B cell (primary cell): ENCODE results near the gene ADGRD1. TPM values are rescaled to one million over a fixed set of nuclear protein-coding genes. Genes with fewer than 3 reads are reported as not detected.

ENCODE experiments used
- ATAC-seq: fragments of 200-7000 bp; cut with Tn5 transposase; one replicate; pipeline ENCODE4 v1.10.0; 2021; ENCODE audit warnings: low read depth, mild to moderate bottlenecking, moderate number of reproducible peaks, moderate library complexity
- CTCF ChIA-PET: fragments of 350-600 bp; sonication (Branson Sonifier 250); formaldehyde crosslinking; loops from one replicate; lab custom pipeline; 2021; ENCODE audit warnings: antibody characterized with exemption, inconsistent platforms; lab: Charles Lee
- POLR2A ChIA-PET: fragments of 350-600 bp; sonication (Branson Sonifier 250); formaldehyde crosslinking; loops from one replicate; lab custom pipeline; 2021; ENCODE audit warnings: antibody characterized with exemption; lab: Charles Lee
- DNase-seq: peaks from one replicate; pipeline ENCODE4 v3.0.0; 2013
- H2AFZ ChIP-seq: 2 replicates; pipeline ENCODE4 v1.6.1; 2012; ENCODE audit warnings: mild to moderate bottlenecking, low read depth, low read length; ENCODE audit not compliant: insufficient read depth, poor library complexity, severe bottlenecking
- H3K27ac ChIP-seq, 2 donors: 1 replicate in 1 of 2; 2 replicates in 1 of 2; pipeline ENCODE4 v1.5.1; 2012 to 2013; ENCODE audit warnings: low read length in 2 of 2, mild to moderate bottlenecking in 2 of 2, moderate library complexity in 1 of 2
- H3K27me3 ChIP-seq, 4 experiments: fragments of 200-600 bp in 1 of 4; sonication (generic) in 1 of 4; replicated peaks in 1 of 4; 1 replicate in 2 of 4; 2 replicates in 2 of 4; pipeline versions ENCODE4 v1.6.1 to v1.7.0; 2013 to 2016; ENCODE audit warnings: low read length in 3 of 4, mild to moderate bottlenecking in 2 of 4, mixed read lengths in 1 of 4, moderate library complexity in 1 of 4; ENCODE audit not compliant: insufficient read depth in 4 of 4, control insufficient read depth in 3 of 4; ENCODE audit errors: control extremely low read depth in 1 of 4
- H3K36me3 ChIP-seq, 2 experiments: replicated peaks in 1 of 2; 1 replicate in 1 of 2; 2 replicates in 1 of 2; pipeline versions ENCODE4 v1.6.1 to v1.7.1; 2013; ENCODE audit warnings: low read length in 1 of 2; ENCODE audit not compliant: insufficient read depth in 2 of 2, control insufficient read depth in 1 of 2; ENCODE audit errors: control extremely low read depth in 1 of 2, extremely low read depth in 1 of 2
- H3K4me1 ChIP-seq, 2 donors: fragments of 200-600 bp in 1 of 2; sonication (generic) in 1 of 2; 1 replicate in 1 of 2; 2 replicates in 1 of 2; pipeline versions ENCODE4 v1.5.1 to v1.6.1; 2013 to 2017; ENCODE audit warnings: low read length in 2 of 2; ENCODE audit not compliant: control insufficient read depth in 2 of 2, insufficient read depth in 2 of 2
- H3K4me2 ChIP-seq: replicated peaks from 2 replicates; pipeline ENCODE3; 2012; ENCODE audit warnings: mild to moderate bottlenecking, low read depth, low read length; ENCODE audit not compliant: poor library complexity, severe bottlenecking
- H3K4me3 ChIP-seq, 5 experiments: fragments of 200-600 bp in 1 of 5; sonication (generic) in 1 of 5; 1 replicate in 3 of 5; 2 replicates in 2 of 5; pipeline versions ENCODE4 v1.5.1 to v1.7.0; 2011 to 2016; ENCODE audit warnings: low read length in 4 of 5, mild to moderate bottlenecking in 4 of 5, low read depth in 2 of 5, control low read depth in 1 of 5, moderate library complexity in 1 of 5; ENCODE audit not compliant: insufficient read depth in 1 of 5; ENCODE audit errors: control extremely low read depth in 1 of 5, extremely low read depth in 1 of 5
- H3K79me2 ChIP-seq: fragments of 200-600 bp; sonication (generic); one replicate; pipeline ENCODE4 v1.6.0; 2016; ENCODE audit warnings: low read length; ENCODE audit not compliant: control insufficient read depth, insufficient read depth
- H3K9ac ChIP-seq: fragments of 200-600 bp; sonication (generic); 2 replicates; pipeline ENCODE4 v1.6.1; 2017; ENCODE audit warnings: mild to moderate bottlenecking, low read length, moderate library complexity
- H3K9me3 ChIP-seq, 3 donors: one replicate each; pipeline versions ENCODE4 v1.6.1 to v1.7.1; 2013; ENCODE audit warnings: low read length in 2 of 3; ENCODE audit not compliant: control insufficient read depth in 2 of 3, insufficient read depth in 1 of 3; ENCODE audit errors: control extremely low read depth in 1 of 3
- H4K20me1 ChIP-seq: 2 replicates; pipeline ENCODE4 v1.6.0; 2012; ENCODE audit warnings: mild to moderate bottlenecking, low read length; ENCODE audit not compliant: insufficient read depth, control insufficient read depth, poor library complexity, severe bottlenecking
- H3K27ac Mint-ChIP-seq: one replicate; pipeline ENCODE4 v1.8.0; 2021; ENCODE audit warnings: mixed read lengths
- H3K27me3 Mint-ChIP-seq: one replicate; pipeline ENCODE4 v1.8.0; 2021; ENCODE audit warnings: mixed read lengths
- H3K4me1 Mint-ChIP-seq: one replicate; pipeline ENCODE4 v1.8.0; 2021; ENCODE audit warnings: mixed read lengths
- H3K4me3 Mint-ChIP-seq: one replicate; pipeline ENCODE4 v1.8.0; 2021; ENCODE audit warnings: mixed read lengths
- H3K9me3 Mint-ChIP-seq: one replicate; pipeline ENCODE4 v1.8.0; 2022; ENCODE audit warnings: mixed read lengths; ENCODE audit not compliant: insufficient read depth
- EZH2 ChIP-seq: IDR thresholded peaks from 2 replicates; pipeline ENCODE4 v1.6.1; 2012; ENCODE audit warnings: borderline replicate concordance, low read depth, mild to moderate bottlenecking, moderate library complexity, low read length; ENCODE audit not compliant: insufficient read depth, poor library complexity, severe bottlenecking
- WGBS: methylation state at CpG from one replicate; pipeline ENCODE4 v1.1.5; 2013; ENCODE audit warnings: missing lambda C conversion rate; ENCODE audit not compliant: insufficient coverage; 5-methylcytosine and 5-hydroxymethylcytosine counted together
- intact Hi-C: fragments of 100-400 bp; cut with micrococcal nuclease; formaldehyde crosslinking; loops from one replicate; pipeline ENCODE4 v1.10.0; 2022
- polyA plus RNA-seq: library from polyadenylated mRNA; depleted of rRNA; stranded (reverse); fragments of >200 nt; gene quantifications from 2 replicates; pipeline ENCODE4 v1.2.3, GENCODE V29; 2012
- total RNA-seq, 2 donors: library from RNA; stranded (reverse); fragments of 120-200 nt in 1 of 2; gene quantifications; 1 replicate in 1 of 2; 2 replicates in 1 of 2; pipeline versions ENCODE4 v1.2.3 to v1.2.4, GENCODE V29; 2013 to 2022
- TF ChIP-seq, protein P1 (sequence below): fragments of 200-600 bp; IDR thresholded peaks from one replicate; pipeline ENCODE4 v1.8.0; 2022; ENCODE audit warnings: antibody characterized with exemption, mild to moderate bottlenecking

ADGRD1 gene
- total and polyA plus RNA-seq, 2 donors (not counting 1 experiment from before 2014, with no cell fraction given), result 1.1 to 2.2 TPM

DNA sequence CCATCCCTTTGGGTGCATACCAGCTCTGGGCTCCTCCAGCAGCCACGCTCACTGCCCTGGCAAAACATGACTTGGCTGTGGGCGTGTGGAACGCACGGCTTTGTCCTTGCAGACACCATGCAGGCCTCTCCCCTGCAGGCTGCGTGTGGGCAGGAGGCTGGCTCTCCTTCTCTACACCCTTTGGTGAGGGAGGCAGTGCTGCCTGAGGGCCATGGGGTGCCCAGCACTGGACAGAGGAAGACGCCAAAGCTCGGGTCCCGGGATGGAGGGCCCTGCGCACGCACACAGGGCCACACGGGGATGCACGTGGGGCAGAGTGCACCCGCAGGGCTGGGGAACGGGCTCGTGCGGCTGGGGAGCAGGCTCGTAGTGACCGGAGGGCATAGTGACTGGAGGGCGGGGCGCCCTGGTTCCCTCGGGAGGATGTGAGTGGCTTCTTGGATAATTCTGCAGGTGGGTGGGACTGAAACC is 89.7 kb downstream of the ADGRD1 start:
- Histone ChIP-seq H3K79me2 (no peaks in the 10 kb centered on the region), H3K36me3 (no peaks in the 10 kb centered on the region), H3K4me1 (peaks cover 5 to 16% of the 10 kb centered on the region in 2 donors), H3K27me3 (peaks cover 0 to 9% (median 0%) of the 10 kb centered on the region in 4 experiments), H2AFZ (no peak overlapping the region), H4K20me1 (no peaks in the 10 kb centered on the region), H3K9me3 (peaks cover 0 to 7% (median 0%) of the 10 kb centered on the region in 3 donors), H3K4me2 (no peak overlapping the region), H3K27ac (no peak overlapping the region), H3K4me3 (no peak overlapping the region), H3K9ac (no peak overlapping the region)
- H3K4me3 Mint-ChIP-seq, result no peak overlapping the region
- no peak overlapping the region for H3K27ac Mint-ChIP-seq
- intact Hi-C loops, result no loop called here
- 87% methylated on average over 21 of the region's 21 CpGs for whole genome bisulfite sequencing
- CTCF ChIA-PET, result no interaction called here
- peaks cover 10% of the 10 kb centered on the region for H3K4me1 Mint-ChIP-seq
- no peak for DNase-seq
- TF ChIP-seq EZH2, result no peak
- H3K9me3 Mint-ChIP-seq, result no peaks in the 10 kb centered on the region
- H3K27me3 Mint-ChIP-seq, result no peaks in the 10 kb centered on the region
- POLR2A ChIA-PET, result no interaction called here
- ATAC-seq, result no peak

DNA sequence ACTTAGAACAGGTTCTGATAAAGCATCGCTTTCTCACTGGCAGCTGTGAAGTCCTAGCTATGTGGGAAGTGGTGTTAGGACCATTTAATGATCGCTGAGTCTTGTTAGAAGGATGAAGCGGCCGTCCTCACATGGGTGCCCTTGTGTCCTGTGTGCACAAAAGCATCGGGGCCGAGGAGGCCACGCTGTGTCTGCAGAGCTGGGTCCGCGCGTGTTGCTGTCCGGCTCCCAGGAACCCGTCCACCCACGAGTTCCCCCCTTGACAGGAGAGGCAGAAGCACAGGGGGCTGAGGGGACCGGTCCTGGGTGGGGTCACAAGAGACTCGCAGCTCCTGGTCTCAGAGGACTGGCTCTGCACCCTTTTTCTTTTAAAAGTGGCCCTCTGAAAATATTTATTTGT is 90.4 kb downstream of the ADGRD1 start:
- ChIA-PET CTCF (no interaction called here), POLR2A (no interaction called here)
- H2AFZ ChIP-seq, result no peak overlapping the region
- no peak for DNase-seq
- no peak overlapping the region for H3K27ac ChIP-seq
- no peak for TF ChIP-seq EZH2
- TF ChIP-seq, protein P1, sequence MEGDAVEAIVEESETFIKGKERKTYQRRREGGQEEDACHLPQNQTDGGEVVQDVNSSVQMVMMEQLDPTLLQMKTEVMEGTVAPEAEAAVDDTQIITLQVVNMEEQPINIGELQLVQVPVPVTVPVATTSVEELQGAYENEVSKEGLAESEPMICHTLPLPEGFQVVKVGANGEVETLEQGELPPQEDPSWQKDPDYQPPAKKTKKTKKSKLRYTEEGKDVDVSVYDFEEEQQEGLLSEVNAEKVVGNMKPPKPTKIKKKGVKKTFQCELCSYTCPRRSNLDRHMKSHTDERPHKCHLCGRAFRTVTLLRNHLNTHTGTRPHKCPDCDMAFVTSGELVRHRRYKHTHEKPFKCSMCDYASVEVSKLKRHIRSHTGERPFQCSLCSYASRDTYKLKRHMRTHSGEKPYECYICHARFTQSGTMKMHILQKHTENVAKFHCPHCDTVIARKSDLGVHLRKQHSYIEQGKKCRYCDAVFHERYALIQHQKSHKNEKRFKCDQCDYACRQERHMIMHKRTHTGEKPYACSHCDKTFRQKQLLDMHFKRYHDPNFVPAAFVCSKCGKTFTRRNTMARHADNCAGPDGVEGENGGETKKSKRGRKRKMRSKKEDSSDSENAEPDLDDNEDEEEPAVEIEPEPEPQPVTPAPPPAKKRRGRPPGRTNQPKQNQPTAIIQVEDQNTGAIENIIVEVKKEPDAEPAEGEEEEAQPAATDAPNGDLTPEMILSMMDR, result no peak
- no peak overlapping the region for H3K9ac ChIP-seq
- no peak overlapping the region for H3K4me2 ChIP-seq
- 94% methylated on average over 13 of the region's 15 CpGs for WGBS
- peaks cover 0 to 7% (median 0%) of the 10 kb centered on the region in 3 donors for H3K9me3 ChIP-seq
- no peak for ATAC-seq
- no peaks in the 10 kb centered on the region for H3K9me3 Mint-ChIP-seq
- peaks cover 0 to 9% (median 0%) of the 10 kb centered on the region in 4 experiments for H3K27me3 ChIP-seq
- H3K4me3 ChIP-seq, result no peak overlapping the region
- no peaks in the 10 kb centered on the region for H3K36me3 ChIP-seq
- H4K20me1 ChIP-seq, result no peaks in the 10 kb centered on the region
- H3K4me3 Mint-ChIP-seq, result no peak overlapping the region
- H3K79me2 ChIP-seq, result no peaks in the 10 kb centered on the region
- intact Hi-C loops, result no loop called here
- H3K27me3 Mint-ChIP-seq, result peaks cover under 1% of the 10 kb centered on the region
- peaks cover 13% of the 10 kb centered on the region for H3K4me1 Mint-ChIP-seq
- peak overlapping the region; percentile 46 for H3K27ac Mint-ChIP-seq
- peaks cover 5 to 16% of the 10 kb centered on the region in 2 donors for H3K4me1 ChIP-seq
